HG03066 (cell line): ENCODE results near the gene SYS1.
"Not testable (repeated sequence)": the region's sequence is repeated elsewhere in the genome, so short reads cannot be mapped to it uniquely, and the experiment has no call there.

Experiments
- ATAC-seq: cut with Tn5 transposase; IDR thresholded peaks from one replicate; pipeline ENCODE4 v1.9.1; 2021; ENCODE audit warnings: low read depth; ENCODE audit not compliant: unreplicated experiment

SYS1 gene

GRCh38 chr20:45339084-45339483 is 23.9 kb upstream of the SYS1 start:
- no peak for ATAC-seq

- no peak for ATAC-seq
Measured at GRCh38 chr20:45339799-45340198, 23.2 kb upstream of the SYS1 start.

GRCh38 chr20:45340236-45340847 is 22.6 kb upstream of the SYS1 start:
- no peak for ATAC-seq

GRCh38 chr20:45340951-45341350 is 22.0 kb upstream of the SYS1 start:
- no peak for ATAC-seq

GRCh38 chr20:45341579-45341938 is 21.4 kb upstream of the SYS1 start:
- ATAC-seq, result no peak

GRCh38 chr20:45341939-45342854 is 20.8 kb upstream of the SYS1 start:
- ATAC-seq, result no peak

- ATAC-seq, result no peak
Measured at GRCh38 chr20:45342855-45343531, 20.0 kb upstream of the SYS1 start.

- no peak for ATAC-seq
Measured at GRCh38 chr20:45343532-45344167, 19.3 kb upstream of the SYS1 start.

GRCh38 chr20:45344168-45344860 is 18.6 kb upstream of the SYS1 start:
- no peak for ATAC-seq

GRCh38 chr20:45345104-45345936 is 17.6 kb upstream of the SYS1 start:
- no peak for ATAC-seq

- ATAC-seq, result no peak
Measured at GRCh38 chr20:45346291-45346718, 16.7 kb upstream of the SYS1 start.

- ATAC-seq, result no peak
Measured at GRCh38 chr20:45346851-45347250, 16.1 kb upstream of the SYS1 start.

GRCh38 chr20:45347297-45347935 is 15.5 kb upstream of the SYS1 start:
- ATAC-seq, result no peak

GRCh38 chr20:45347936-45348778 is 14.8 kb upstream of the SYS1 start, which contains the start of gene SDC4:
SDC4 (minus strand) TSS chr20:45348424; CDS start chr20:45348384, 40 bp downstream.
- no peak for ATAC-seq

- ATAC-seq, result no peak
Measured at GRCh38 chr20:45350217-45350616, 12.7 kb upstream of the SYS1 start.

GRCh38 chr20:45350795-45351194 is 12.2 kb upstream of the SYS1 start:
- ATAC-seq, result not testable (repeated sequence)

- no peak for ATAC-seq
Measured at GRCh38 chr20:45352729-45353128, 10.2 kb upstream of the SYS1 start.

GRCh38 chr20:45353746-45354145 is 9.2 kb upstream of the SYS1 start:
- ATAC-seq, result no peak
